Activated CD4-positive, alpha-beta T cell treated with anti-CD3 and anti-CD28 coated beads, Interleukin-2, amount 50 U/mL, for 4 hours (primary cell): ENCODE results near the gene CCDC78.
A peak's percentile ranks its signal among the peaks of the same experiment; 100 is the strongest.
"Not testable (repeated sequence)": the region's sequence is repeated elsewhere in the genome, so short reads cannot be mapped to it uniquely, and the experiment has no call there.

ENCODE experiments used
- DNase-seq, 2 experiments: peaks; one replicate each; pipeline ENCODE4 v3.0.0-alpha.2; 2020

Gene CCDC78

DNA sequence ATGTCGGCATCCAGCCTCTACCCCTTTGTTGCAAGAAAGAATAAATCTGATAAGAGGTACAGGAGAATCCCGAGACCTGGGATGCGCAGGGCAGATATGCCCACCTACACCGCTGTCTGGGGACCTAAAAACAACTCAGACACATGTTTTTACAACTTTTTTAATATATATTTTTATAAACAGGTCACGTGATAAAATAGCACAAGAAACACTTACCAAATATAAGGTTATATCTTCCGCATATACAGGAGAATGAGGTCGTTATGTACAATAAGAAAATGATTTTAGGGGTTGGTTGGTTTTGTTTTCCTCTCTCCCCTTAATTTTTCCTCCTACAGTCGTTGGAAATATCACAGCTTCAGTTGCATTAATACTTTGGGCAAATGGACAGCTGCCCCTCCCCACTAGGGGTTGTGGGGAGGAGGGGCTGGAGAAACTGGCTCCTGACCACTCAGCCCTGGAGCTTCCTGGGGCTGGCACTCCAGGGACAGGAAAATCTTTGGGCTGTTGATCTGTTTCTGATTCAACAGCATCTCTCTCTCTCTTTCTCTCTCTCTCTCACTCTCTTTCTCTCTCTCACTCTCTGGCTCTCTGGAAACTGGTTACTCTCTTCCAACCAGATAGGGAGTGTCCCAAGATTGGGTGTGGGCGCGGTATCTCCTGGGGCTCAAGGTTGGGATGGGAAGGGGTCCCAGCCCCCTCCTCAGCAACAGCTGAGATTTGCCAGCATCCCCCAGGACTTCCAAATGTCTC lies 33.7 kb downstream of the CCDC78 start:
- DNase-seq = no peak

DNA sequence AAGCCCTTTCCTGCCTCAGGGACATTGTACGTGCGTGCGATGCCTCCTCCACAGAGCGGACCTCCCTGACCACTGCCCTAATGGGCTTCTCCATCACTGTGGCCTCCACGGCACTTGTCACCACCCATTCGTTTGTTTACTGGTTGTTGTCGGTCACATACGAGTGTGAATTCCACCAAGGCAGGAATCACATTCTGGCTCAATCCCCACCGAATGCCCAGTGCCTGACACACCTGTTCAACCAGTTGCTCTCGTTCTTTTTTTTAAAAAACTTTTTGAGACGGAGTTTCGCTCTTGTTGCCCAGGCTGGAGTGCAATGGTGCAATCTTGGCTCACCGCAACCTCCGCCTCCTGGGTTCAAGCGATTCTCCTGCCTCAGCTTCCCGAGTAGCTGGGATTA lies 35.0 kb downstream of the CCDC78 start:
- DNase-seq = not testable (repeated sequence)

GRCh38 chr16:689175-689897 lies 36.9 kb downstream of the CCDC78 start:
- DNase-seq = no peak

GRCh38 chr16:687499-687898 lies 38.7 kb downstream of the CCDC78 start:
- DNase-seq = no peak

- DNase-seq = no peak
These were observed 39.6 kb downstream of the CCDC78 start for GRCh38 chr16:686459-687260.

- no peak for DNase-seq
These were observed 40.3 kb downstream of the CCDC78 start for GRCh38 chr16:685967-686366.

- DNase-seq = no peak
These were observed 41.1 kb downstream of the CCDC78 start for GRCh38 chr16:684961-685696.

GRCh38 chr16:684071-684794 lies 42.0 kb downstream of the CCDC78 start, which contains the start of gene JMJD8:
JMJD8 (minus strand) TSS chr16:684334; CDS start chr16:684319, 15 bp downstream.
- DNase-seq = peak; percentile 93 to 95

GRCh38 chr16:683396-684070 lies 42.7 kb downstream of the CCDC78 start:
- DNase-seq = no peak

- no peak for DNase-seq
These were observed 43.5 kb downstream of the CCDC78 start for GRCh38 chr16:682493-683395.

DNA sequence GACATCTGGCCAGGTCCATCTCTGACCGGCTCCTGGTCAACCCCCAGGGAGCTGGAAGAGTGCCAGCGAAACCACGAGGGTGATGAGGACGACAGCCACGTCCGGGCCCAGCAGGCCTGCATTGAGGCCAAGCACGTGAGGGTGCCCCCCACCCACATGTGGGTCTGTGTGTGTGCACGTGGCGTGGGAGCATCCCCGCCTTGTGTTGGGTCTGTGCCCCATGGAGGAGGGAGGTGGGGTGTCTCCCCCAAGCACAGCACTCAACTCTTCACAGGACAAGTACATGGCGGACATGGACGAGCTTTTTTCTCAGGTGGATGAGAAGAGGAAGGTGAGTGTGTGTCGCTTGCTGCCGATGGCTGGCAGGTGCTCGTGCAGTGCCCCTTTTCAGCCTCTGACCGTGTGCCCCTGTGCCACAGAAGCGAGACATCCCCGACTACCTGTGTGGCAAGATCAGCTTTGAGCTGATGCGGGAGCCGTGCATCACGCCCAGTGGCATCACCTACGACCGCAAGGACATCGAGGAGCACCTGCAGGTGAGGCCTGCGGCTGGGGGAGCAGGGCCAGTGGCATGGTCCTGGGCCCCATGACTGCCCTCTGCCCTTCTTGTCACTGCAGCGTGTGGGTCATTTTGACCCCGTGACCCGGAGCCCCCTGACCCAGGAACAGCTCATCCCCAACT lies 44.4 kb downstream of the CCDC78 start:
- DNase-seq = no peak

DNA sequence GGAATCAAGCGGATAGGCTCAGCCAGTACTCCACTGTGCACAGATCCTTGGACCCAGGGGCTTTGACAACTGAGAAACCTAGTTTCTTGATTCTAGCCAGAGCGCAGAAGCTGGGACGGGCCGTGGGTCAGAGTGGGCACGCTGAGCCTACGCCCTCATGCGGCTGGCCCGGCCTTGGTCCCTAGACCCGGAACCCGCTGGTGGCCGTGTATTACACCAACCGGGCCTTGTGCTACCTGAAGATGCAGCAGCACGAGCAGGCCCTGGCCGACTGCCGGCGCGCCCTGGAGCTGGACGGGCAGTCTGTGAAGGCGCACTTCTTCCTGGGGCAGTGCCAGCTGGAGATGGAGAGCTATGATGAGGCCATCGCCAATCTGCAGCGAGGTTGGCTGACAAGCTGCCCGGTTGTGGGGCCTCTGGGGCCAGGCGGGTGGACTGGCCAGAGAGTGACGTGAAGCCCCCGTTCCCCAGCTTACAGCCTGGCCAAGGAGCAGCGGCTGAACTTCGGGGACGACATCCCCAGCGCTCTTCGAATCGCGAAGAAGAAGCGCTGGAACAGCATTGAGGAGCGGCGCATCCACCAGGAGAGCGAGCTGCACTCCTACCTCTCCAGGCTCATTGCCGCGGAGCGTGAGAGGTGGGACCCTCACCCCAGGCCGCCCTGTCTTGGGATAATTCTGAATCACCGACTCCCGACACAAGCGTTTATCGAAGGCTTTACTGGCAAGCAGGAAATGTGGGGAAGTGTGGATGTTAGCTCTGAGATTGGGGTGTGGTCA lies 45.1 kb downstream of the CCDC78 start:
- no peak for DNase-seq

GRCh38 chr16:680625-680945 lies 45.7 kb downstream of the CCDC78 start:
- no peak for DNase-seq

- DNase-seq = peak; percentile 88 to 90
These were observed 46.2 kb downstream of the CCDC78 start, which contains the start of gene STUB1 for GRCh38 chr16:679814-680624. STUB1 (plus strand) TSS chr16:680410; CDS start chr16:680526, 116 bp downstream.

GRCh38 chr16:678858-679813 lies 47.1 kb downstream of the CCDC78 start:
- DNase-seq = peak in 1 of 2 experiments; percentile 39

GRCh38 chr16:678209-678857 lies 47.9 kb downstream of the CCDC78 start:
- DNase-seq = no peak
